PFSK-1 (cell line): ENCODE data around the gene KIF5B.
A peak's percentile ranks its signal among the peaks of the same experiment; 100 is the strongest.

Experiments used
- FOXP2 ChIP-seq: optimal IDR thresholded peaks from 2 replicates; pipeline ENCODE3; 2011; ENCODE audit warnings: borderline replicate concordance, control low read depth, inconsistent platforms; ENCODE audit not compliant: insufficient read depth; ENCODE audit errors: extremely low read length, extremely low read depth
- POLR2AphosphoS5 ChIP-seq: IDR thresholded peaks from 2 replicates; pipeline ENCODE4 v1.6.1; 2012; ENCODE audit warnings: low read depth, mild to moderate bottlenecking, control low read depth, low read length, moderate library complexity
- REST ChIP-seq, 2 experiments: IDR thresholded peaks; 2 replicates each; pipeline versions ENCODE4 v1.6.1 to v1.8.0; 2011 to 2012; ENCODE audit warnings: low read depth in 2 of 2, low read length in 2 of 2, control low read depth in 1 of 2, inconsistent platforms in 1 of 2, mild to moderate bottlenecking in 1 of 2, moderate library complexity in 1 of 2; ENCODE audit not compliant: insufficient read depth in 1 of 2
- SIN3A ChIP-seq: IDR thresholded peaks from 2 replicates; pipeline ENCODE4 v1.6.1; 2012; ENCODE audit warnings: mild to moderate bottlenecking, low read length, moderate library complexity, borderline replicate concordance; ENCODE audit not compliant: insufficient read depth
- TAF1 ChIP-seq: IDR thresholded peaks from 2 replicates; pipeline ENCODE4 v1.6.1; 2012; ENCODE audit warnings: low read length, control low read depth, borderline replicate concordance; ENCODE audit not compliant: insufficient read depth

Gene KIF5B

GRCh38 chr10:32023264-32023663 is 33.0 kb downstream of the KIF5B start:
- TF ChIP-seq FOXP2 = no peak

- TF ChIP-seq TAF1 (no peak), SIN3A (no peak), POLR2AphosphoS5 (no peak), FOXP2 (no peak), REST (IDR thresholded peaks at IDR 0.05; ENCODE audit: insufficient read depth in 1 of 2, low read depth in 2 of 2, low read length in 2 of 2) (no peak)
These were observed 39.2 kb downstream of the KIF5B start for GRCh38 chr10:32017044-32017443.

- TF ChIP-seq TAF1 (no peak), SIN3A (no peak), POLR2AphosphoS5 (no peak), FOXP2 (no peak), REST (IDR thresholded peaks at IDR 0.05; ENCODE audit: insufficient read depth in 1 of 2, low read depth in 2 of 2, low read length in 2 of 2) (no peak)
These were observed 40.8 kb downstream of the KIF5B start for GRCh38 chr10:32015386-32015785.

GRCh38 chr10:32007026-32007425 is 49.2 kb downstream of the KIF5B start:
- TF ChIP-seq REST (IDR thresholded peaks at IDR 0.05; ENCODE audit: insufficient read depth in 1 of 2, low read depth in 2 of 2, low read length in 2 of 2) (no peak), TAF1 (no peak), FOXP2 (no peak), SIN3A (no peak), POLR2AphosphoS5 (no peak)

GRCh38 chr10:32005050-32005449 is 51.2 kb downstream of the KIF5B start:
- TF ChIP-seq TAF1 (no peak), POLR2AphosphoS5 (0 out of 2 replicates have a peak, but pooled peaks have one; percentile 16), REST (IDR thresholded peaks at IDR 0.05; ENCODE audit: insufficient read depth in 1 of 2, low read depth in 2 of 2, low read length in 2 of 2) (no peak)
